GM18870 (cell line): ENCODE results near the gene TMPRSS11D.

Experiments
- ATAC-seq: cut with Tn5 transposase; IDR thresholded peaks from one replicate; pipeline ENCODE4 v1.9.1; 2021; ENCODE audit warnings: moderate library complexity; ENCODE audit not compliant: unreplicated experiment

The TMPRSS11D gene

GRCh38 chr4:67886281-67886680 lies 2.5 kb upstream of the TMPRSS11D start:
- ATAC-seq, result no peak

- no peak for ATAC-seq
Measured at GRCh38 chr4:67885762-67886161, 2.0 kb upstream of the TMPRSS11D start.

- no peak for ATAC-seq
Measured at GRCh38 chr4:67884701-67885100, 899 bp upstream of the TMPRSS11D start.

GRCh38 chr4:67883458-67883857 lies 344 bp downstream of the TMPRSS11D start:
- no peak for ATAC-seq

- no peak for ATAC-seq
Measured at GRCh38 chr4:67880866-67881610, 2.8 kb downstream of the TMPRSS11D start.

- ATAC-seq, result no peak
Measured at GRCh38 chr4:67879486-67879885, 4.3 kb downstream of the TMPRSS11D start.

- no peak for ATAC-seq
Measured at GRCh38 chr4:67877086-67877485, 6.7 kb downstream of the TMPRSS11D start.

DNA sequence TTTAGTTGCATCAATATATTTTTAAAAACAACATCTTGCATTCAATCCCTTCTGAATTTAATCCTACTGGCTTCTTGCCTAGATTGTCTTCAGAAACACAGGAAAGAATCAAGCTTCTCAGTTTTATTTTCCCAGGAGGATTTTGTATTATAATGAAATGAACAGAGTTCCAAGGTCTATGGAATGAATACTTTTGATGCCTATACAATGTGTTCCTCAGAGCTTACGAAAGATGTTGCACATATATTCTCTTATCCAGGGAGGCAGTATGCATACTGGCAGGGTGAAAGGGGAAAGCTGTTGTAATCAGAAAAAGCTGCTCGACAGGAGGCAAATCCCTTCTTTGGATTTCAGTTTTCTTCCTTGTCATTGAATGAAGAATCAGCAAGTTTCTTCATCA lies 8.8 kb downstream of the TMPRSS11D start:
- no peak for ATAC-seq

DNA sequence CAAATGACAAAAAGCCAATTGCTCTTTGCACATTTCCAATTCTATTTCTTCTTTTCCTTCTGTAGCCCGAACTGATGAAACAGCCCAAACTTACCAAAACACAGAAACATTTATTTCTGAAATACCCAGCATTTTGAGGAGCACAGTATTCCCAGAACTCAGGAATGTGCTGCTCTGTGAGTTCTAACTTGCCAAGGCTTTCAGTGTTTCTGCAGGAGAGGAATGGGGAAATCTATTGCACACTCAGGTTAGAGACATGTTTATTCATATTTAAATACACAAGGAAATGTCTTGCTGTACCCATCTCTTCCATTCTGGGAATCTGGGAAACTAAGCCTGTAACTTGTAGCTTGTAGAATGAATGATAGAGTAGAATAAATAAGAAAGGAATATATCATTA lies 10.7 kb downstream of the TMPRSS11D start:
- ATAC-seq, result no peak

GRCh38 chr4:67871867-67872266 lies 11.9 kb downstream of the TMPRSS11D start:
- ATAC-seq, result peak; percentile 93

DNA sequence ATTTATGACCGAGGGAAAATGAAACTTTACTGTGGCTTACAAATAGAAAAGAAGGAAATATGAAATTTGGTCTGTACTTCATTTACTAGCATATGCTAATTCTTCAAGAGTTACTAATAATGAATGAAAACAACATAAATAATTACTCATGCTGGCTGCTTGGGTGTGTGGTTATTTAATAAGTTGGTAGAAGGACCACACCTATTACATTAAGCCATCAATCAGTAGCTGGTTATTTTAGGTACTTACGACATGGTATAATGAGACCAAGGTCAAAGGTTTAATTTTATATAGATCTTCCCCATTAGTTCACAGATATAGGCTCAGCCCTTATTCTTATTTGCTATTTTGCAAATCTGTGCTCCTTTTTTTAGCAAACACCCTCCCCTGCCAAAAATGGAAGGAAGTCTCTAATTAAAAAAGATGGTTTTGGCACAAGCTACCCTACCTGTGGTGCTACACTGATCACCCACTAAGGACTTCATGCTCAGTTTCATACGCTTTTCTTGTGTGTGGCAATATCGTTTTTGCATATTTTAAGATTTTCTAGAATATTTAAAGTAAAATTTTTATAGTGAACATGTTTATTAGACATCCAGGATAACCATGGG lies 14.1 kb downstream of the TMPRSS11D start:
- no peak for ATAC-seq

- ATAC-seq, result no peak
Measured at GRCh38 chr4:67861513-67861912, 22.3 kb downstream of the TMPRSS11D start.

DNA sequence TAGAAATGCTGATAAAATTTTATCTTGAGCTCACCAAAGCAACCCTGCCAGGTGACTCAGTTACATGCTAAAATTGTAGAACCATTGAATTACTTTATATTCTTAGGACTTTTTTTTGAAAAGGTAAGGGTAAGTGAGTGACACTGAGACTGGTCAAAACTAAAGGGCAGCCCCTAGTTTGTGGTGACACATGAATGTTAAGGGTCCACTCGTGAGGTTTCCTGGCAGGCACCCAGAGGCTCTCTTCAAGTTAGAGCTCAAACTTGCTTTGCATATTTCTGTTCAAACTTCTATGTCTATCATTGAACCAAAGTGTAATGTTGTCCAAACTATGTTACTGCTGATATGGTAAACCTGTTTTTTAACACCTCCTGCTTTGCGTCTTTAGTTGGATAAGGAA lies 30.5 kb downstream of the TMPRSS11D start:
- no peak for ATAC-seq

- ATAC-seq, result no peak
Measured at GRCh38 chr4:67820903-67821302, 62.9 kb downstream of the TMPRSS11D start.

GRCh38 chr4:67810011-67810410 lies 73.8 kb downstream of the TMPRSS11D start:
- ATAC-seq, result no peak

- ATAC-seq, result no peak
Measured at GRCh38 chr4:67809502-67809901, 74.3 kb downstream of the TMPRSS11D start.

- ATAC-seq, result no peak
Measured at GRCh38 chr4:67796810-67797209, 87.0 kb downstream of the TMPRSS11D start.

DNA sequence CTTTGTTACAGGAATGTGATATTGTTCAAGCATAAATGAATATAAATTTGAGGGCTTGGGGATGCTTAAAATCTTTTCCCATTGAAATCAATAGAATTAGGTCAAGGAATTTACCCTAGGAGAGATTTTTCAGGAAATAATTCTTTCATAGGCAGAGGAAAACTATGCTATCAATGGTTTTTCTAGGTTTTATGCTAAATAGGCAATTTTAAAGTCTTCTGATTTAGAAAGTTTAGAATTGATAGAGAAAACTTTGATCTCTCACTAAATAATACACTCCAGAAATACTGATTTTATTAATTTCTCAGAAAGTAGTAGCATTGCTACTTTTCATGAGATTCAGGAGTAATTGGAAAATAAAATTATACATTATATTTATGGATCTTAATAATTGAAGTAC lies 93.1 kb downstream of the TMPRSS11D start:
- no peak for ATAC-seq

- ATAC-seq, result no peak
Measured at GRCh38 chr4:67787311-67787710, 96.5 kb downstream of the TMPRSS11D start.

DNA sequence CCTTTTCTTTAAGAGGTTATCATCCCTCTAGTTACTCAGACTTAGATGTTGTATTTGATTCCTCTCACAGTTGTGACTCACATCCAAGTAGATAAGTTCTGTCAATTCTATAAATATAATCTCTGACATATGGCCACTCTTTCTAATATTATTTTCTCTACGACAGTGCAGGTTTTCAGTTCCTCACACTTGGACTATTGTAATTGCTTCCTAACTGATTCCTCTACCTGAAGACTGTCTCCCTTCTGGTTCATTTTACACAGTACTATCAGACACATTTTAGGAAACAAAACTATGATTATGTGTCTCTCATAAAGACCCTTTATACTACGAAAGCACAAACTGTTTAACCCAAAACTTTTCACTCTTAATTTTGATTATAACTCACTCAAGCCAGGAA lies 98.3 kb downstream of the TMPRSS11D start:
- ATAC-seq, result no peak

GRCh38 chr4:67779631-67780030 lies 104.2 kb downstream of the TMPRSS11D start:
- no peak for ATAC-seq

- ATAC-seq, result no peak
Measured at GRCh38 chr4:67776746-67777145, 107.1 kb downstream of the TMPRSS11D start.
